CD14-positive monocyte (primary cell): ENCODE data around the gene ECHDC3. TPM values are rescaled to one million over a fixed set of nuclear protein-coding genes. Genes with fewer than 3 reads are reported as not detected.

ENCODE experiments used
- DNase-seq, 3 donors: peaks; one replicate each; pipeline ENCODE4 v3.0.0-alpha.2; 2011 to 2022
- H2AFZ ChIP-seq: 2 replicates; pipeline ENCODE4 v1.6.0; 2012; ENCODE audit warnings: mild to moderate bottlenecking, low read depth, low read length, inconsistent platforms; ENCODE audit not compliant: insufficient read depth, poor library complexity, severe bottlenecking
- H3K27ac ChIP-seq, 2 donors: 1 replicate in 1 of 2; 2 replicates in 1 of 2; pipeline ENCODE4 v1.5.1; 2012 to 2013; ENCODE audit warnings: low read length in 2 of 2, control low read depth in 1 of 2, inconsistent platforms in 1 of 2, low read depth in 1 of 2, mild to moderate bottlenecking in 1 of 2
- H3K27me3 ChIP-seq, 2 donors: one replicate each; pipeline versions ENCODE4 v1.6.0 to v1.6.1; 2011 to 2013; ENCODE audit warnings: low read length in 2 of 2; ENCODE audit not compliant: control insufficient read depth in 2 of 2, insufficient read depth in 2 of 2
- H3K36me3 ChIP-seq, 2 donors: replicated peaks in 1 of 2; 1 replicate in 1 of 2; 2 replicates in 1 of 2; pipeline versions ENCODE4 v1.5.1 to v1.6.1; 2012 to 2013; ENCODE audit warnings: low read length in 2 of 2, control low read depth in 1 of 2, inconsistent platforms in 1 of 2, mild to moderate bottlenecking in 1 of 2; ENCODE audit not compliant: insufficient read depth in 2 of 2, control insufficient read depth in 1 of 2
- H3K4me1 ChIP-seq, 2 donors: 1 replicate in 1 of 2; 2 replicates in 1 of 2; pipeline versions ENCODE4 v1.5.1 to v1.6.1; 2012 to 2013; ENCODE audit warnings: low read length in 2 of 2, control low read depth in 1 of 2, inconsistent platforms in 1 of 2, mild to moderate bottlenecking in 1 of 2, moderate library complexity in 1 of 2; ENCODE audit not compliant: insufficient read depth in 2 of 2, control insufficient read depth in 1 of 2
- H3K4me2 ChIP-seq: replicated peaks from 2 replicates; pipeline ENCODE3; 2012; ENCODE audit warnings: low read length, moderate library complexity, mild to moderate bottlenecking; ENCODE audit not compliant: poor library complexity, severe bottlenecking; ENCODE audit errors: extremely low read depth
- H3K4me3 ChIP-seq, 3 experiments: fragments of 200-600 bp in 1 of 3; sonication (generic) in 1 of 3; replicated peaks in 1 of 3; 1 replicate in 2 of 3; 2 replicates in 1 of 3; pipeline ENCODE4 v1.5.1; 2011 to 2013; ENCODE audit warnings: low read length in 3 of 3, mild to moderate bottlenecking in 3 of 3, control low read depth in 2 of 3, low read depth in 2 of 3, inconsistent platforms in 1 of 3, moderate library complexity in 1 of 3
- H3K79me2 ChIP-seq: 2 replicates; pipeline ENCODE4 v1.6.0; 2012; ENCODE audit warnings: mild to moderate bottlenecking, control low read depth, inconsistent platforms, low read length, moderate library complexity; ENCODE audit not compliant: insufficient read depth
- H3K9ac ChIP-seq: 2 replicates; pipeline ENCODE4 v1.6.0; 2017; ENCODE audit warnings: low read length, mild to moderate bottlenecking; ENCODE audit not compliant: insufficient read depth, poor library complexity, severe bottlenecking
- H3K9me3 ChIP-seq, 2 donors: replicated peaks in 1 of 2; 1 replicate in 1 of 2; 2 replicates in 1 of 2; pipeline versions ENCODE4 v1.5.1 to v1.6.1; 2012 to 2013; ENCODE audit warnings: low read length in 2 of 2, control low read depth in 1 of 2; ENCODE audit not compliant: control insufficient read depth in 1 of 2, insufficient read depth in 1 of 2
- H4K20me1 ChIP-seq: 2 replicates; pipeline ENCODE4 v1.6.0; 2012; ENCODE audit warnings: mild to moderate bottlenecking, low read length, control low read depth, moderate library complexity; ENCODE audit not compliant: insufficient read depth
- H3K27ac Mint-ChIP-seq, 7 donors: one replicate each; pipeline ENCODE4 v1.8.0; 2020; ENCODE audit warnings: mild to moderate bottlenecking in 7 of 7, mixed read lengths in 7 of 7, moderate library complexity in 6 of 7, inconsistent platforms in 2 of 7
- H3K27me3 Mint-ChIP-seq, 3 donors: one replicate each; pipeline ENCODE4 v1.8.0; 2021 to 2022; ENCODE audit warnings: low read depth in 3 of 3, mild to moderate bottlenecking in 3 of 3, mixed read lengths in 3 of 3, moderate library complexity in 3 of 3, inconsistent platforms in 1 of 3
- H3K36me3 Mint-ChIP-seq, 2 donors: one replicate each; pipeline ENCODE4 v1.8.0; 2020; ENCODE audit warnings: mixed read lengths in 2 of 2, inconsistent platforms in 1 of 2, mild to moderate bottlenecking in 1 of 2
- H3K4me1 Mint-ChIP-seq: one replicate; pipeline ENCODE4 v1.8.0; 2020; ENCODE audit warnings: mild to moderate bottlenecking, mixed read lengths
- H3K4me3 Mint-ChIP-seq, 2 donors: one replicate each; pipeline ENCODE4 v1.8.0; 2020; ENCODE audit warnings: mild to moderate bottlenecking in 2 of 2, mixed read lengths in 2 of 2, moderate library complexity in 1 of 2
- H3K9me3 Mint-ChIP-seq, 7 donors: one replicate each; pipeline ENCODE4 v1.8.0; 2020 to 2022; ENCODE audit warnings: mixed read lengths in 7 of 7, mild to moderate bottlenecking in 6 of 7, moderate library complexity in 6 of 7, inconsistent platforms in 2 of 7
- CTCF ChIP-seq: fragments of 200-600 bp; IDR thresholded peaks from one replicate; pipeline ENCODE4 v1.8.0; 2022; ENCODE audit warnings: antibody characterized with exemption, mild to moderate bottlenecking
- WGBS: methylation state at CpG from one replicate; pipeline ENCODE4 v1.1.5; 2013; ENCODE audit warnings: missing lambda C conversion rate; ENCODE audit not compliant: insufficient coverage; 5-methylcytosine and 5-hydroxymethylcytosine counted together
- intact Hi-C, 2 donors: fragments of 100-400 bp; cut with micrococcal nuclease; formaldehyde crosslinking; loops; one replicate each; pipeline versions ENCODE4 v1.15.0 to v1.15.1; 2023
- polyA plus RNA-seq, 3 donors: library from polyadenylated mRNA; depleted of rRNA in 1 of 3; unstranded in 2 of 3; stranded (reverse) in 1 of 3; fragments of 300-500 nt in 2 of 3; fragments of >200 nt in 1 of 3; fragmentation: Illumina TruSeq in 2 of 3; gene quantifications; 1 replicate in 2 of 3; 2 replicates in 1 of 3; pipeline ENCODE4 v1.2.3, GENCODE V29; 2012 to 2021

ECHDC3 gene
- polyA plus RNA-seq, 3 donors, result 9.2 to 10.6 (median 9.4) TPM

- H3K4me1 Mint-ChIP-seq, result peaks cover 48% of the 10 kb centered on the region
- H3K27me3 ChIP-seq, result no peaks in the 10 kb centered on the region
- H3K9ac ChIP-seq, result no peak overlapping the region
- H3K36me3 ChIP-seq, result no peaks in the 10 kb centered on the region
- peaks cover 3 to 8% (median 5%) of the 10 kb centered on the region in 3 donors for H3K27me3 Mint-ChIP-seq
- peaks cover 35 to 40% of the 10 kb centered on the region in 2 donors for H3K4me1 ChIP-seq
- peak in 1 of 3 donors; percentile 35 for DNase-seq
- H3K4me3 ChIP-seq, result peak overlapping the region in 1 of 3 experiments; percentile 55
- H3K9me3 ChIP-seq, result peaks cover 4 to 11% of the 10 kb centered on the region in 2 donors
- 71% methylated on average over 6 of the region's 13 CpGs for WGBS
- H3K4me2 ChIP-seq, result peak overlapping the region; percentile 61
- peak overlapping the region; percentile 37 to 71 for H3K27ac ChIP-seq
- H3K36me3 Mint-ChIP-seq, result peaks cover 0 to 5% of the 10 kb centered on the region in 2 donors
- peak overlapping the region; percentile 83 to 91 (median 86) for H3K27ac Mint-ChIP-seq
- no peak overlapping the region for H2AFZ ChIP-seq
- H3K9me3 Mint-ChIP-seq, result peaks cover 7 to 17% (median 12%) of the 10 kb centered on the region in 7 donors
- no peaks in the 10 kb centered on the region for H3K79me2 ChIP-seq
- intact Hi-C loops, result loop anchor here in 1 of 2 donors (10.0 kb wide), 1 partner anchor 55 kb away; no protein-coding TSS in a partner anchor
- TF ChIP-seq CTCF, result no peak
- peak overlapping the region; percentile 59 to 81 for H3K4me3 Mint-ChIP-seq
- H4K20me1 ChIP-seq, result no peaks in the 10 kb centered on the region
Observed at GRCh38 chr10:11719496-11720259, 22.5 kb upstream of the ECHDC3 start.

- peak overlapping the region; percentile 61 for H3K4me2 ChIP-seq
- peak overlapping the region; percentile 37 to 71 for H3K27ac ChIP-seq
- H3K9me3 ChIP-seq, result peaks cover 4 to 11% of the 10 kb centered on the region in 2 donors
- no peak overlapping the region for H2AFZ ChIP-seq
- no peak overlapping the region for H3K9ac ChIP-seq
- H3K27me3 Mint-ChIP-seq, result peaks cover 3 to 6% (median 5%) of the 10 kb centered on the region in 3 donors
- peaks cover 35 to 40% of the 10 kb centered on the region in 2 donors for H3K4me1 ChIP-seq
- no peaks in the 10 kb centered on the region for H3K27me3 ChIP-seq
- H3K36me3 ChIP-seq, result no peaks in the 10 kb centered on the region
- peak overlapping the region; percentile 59 to 81 for H3K4me3 Mint-ChIP-seq
- WGBS, result 0% methylated on average over 2 of the region's 11 CpGs
- TF ChIP-seq CTCF, result no peak
- no peaks in the 10 kb centered on the region for H3K79me2 ChIP-seq
- peaks cover 0 to 5% of the 10 kb centered on the region in 2 donors for H3K36me3 Mint-ChIP-seq
- H3K9me3 Mint-ChIP-seq, result peaks cover 7 to 17% (median 12%) of the 10 kb centered on the region in 7 donors
- peak; percentile 80 to 85 (median 84) for DNase-seq
- H3K27ac Mint-ChIP-seq, result peak overlapping the region; percentile 83 to 91 (median 86)
- H3K4me3 ChIP-seq, result peak overlapping the region in 1 of 3 experiments; percentile 55
- H3K4me1 Mint-ChIP-seq, result peaks cover 50% of the 10 kb centered on the region
- intact Hi-C loops, result no loop called here
- no peaks in the 10 kb centered on the region for H4K20me1 ChIP-seq
Observed at GRCh38 chr10:11720260-11720741, 21.9 kb upstream of the ECHDC3 start.
